ENCODE results near the gene NEDD1. TPM values are rescaled to one million over a fixed set of nuclear protein-coding genes. Genes with fewer than 3 reads are reported as not detected.

Gene NEDD1
- total RNA-seq, 1 experiment from 2014 or later, result 36.3 TPM

GRCh38 chr12:96876966-96877365, 30.1 kb upstream of the NEDD1 start:
- intact Hi-C loops (cut with micrococcal nuclease; ENCODE audit: unreplicated experiment), result no loop called here
- Histone ChIP-seq H3K36me3 (ENCODE audit: low read depth) (no peaks in the 10 kb centered on the region), H3K27ac (no peak overlapping the region), H3K9me3 (ENCODE audit: insufficient read depth, low read depth) (no peaks in the 10 kb centered on the region; the same call in 1 of the 2 replicates), H3K27me3 (ENCODE audit: insufficient read depth, low read depth) (peaks cover 6% of the 10 kb centered on the region), H3F3A (ENCODE audit: insufficient read depth, low read depth) (no peaks in the 10 kb centered on the region), H3K4me3 (no peak overlapping the region), H2AFZ (no peak overlapping the region), H4K20me1 (ENCODE audit: insufficient read depth) (no peaks in the 10 kb centered on the region), H3K4me1 (replicated peaks; ENCODE audit: insufficient read depth) (no peaks in the 10 kb centered on the region), H3K9me2 (ENCODE audit: insufficient read depth) (no peaks in the 10 kb centered on the region), H3K4me2 (no peak overlapping the region), H3K79me2 (ENCODE audit: low read depth) (no peaks in the 10 kb centered on the region)
- POLR2A ChIA-PET (ENCODE audit: unreplicated experiment), result no interaction called here
- CTCF ChIA-PET, result no interaction called here
- DNase-seq, result no peak
- BruUV-seq (replicated peaks), result no TSS peak
- no peak for TF ChIP-seq EZH2 (IDR thresholded peaks at IDR 0.05; ENCODE audit: low read depth)
- TF ChIP-seq CTCF (conservative IDR thresholded peaks at IDR 0.05), result no peak

GRCh38 chr12:96878704-96879103, 28.4 kb upstream of the NEDD1 start:
- Histone ChIP-seq H3K9me2 (ENCODE audit: insufficient read depth) (no peaks in the 10 kb centered on the region; the same call in 1 of the 2 replicates), H3K36me3 (ENCODE audit: low read depth) (no peaks in the 10 kb centered on the region), H3K9me3 (ENCODE audit: insufficient read depth, low read depth) (no peaks in the 10 kb centered on the region), H2AFZ (no peak overlapping the region), H3K27ac (no peak overlapping the region), H3K4me3 (no peak overlapping the region), H4K20me1 (ENCODE audit: insufficient read depth) (no peaks in the 10 kb centered on the region), H3K27me3 (ENCODE audit: insufficient read depth, low read depth) (peaks cover 6% of the 10 kb centered on the region), H3K79me2 (ENCODE audit: low read depth) (no peaks in the 10 kb centered on the region), H3K4me2 (no peak overlapping the region), H3K4me1 (replicated peaks; ENCODE audit: insufficient read depth) (no peaks in the 10 kb centered on the region), H3F3A (ENCODE audit: insufficient read depth, low read depth) (no peaks in the 10 kb centered on the region)
- POLR2A ChIA-PET (ENCODE audit: unreplicated experiment), result interaction anchor here (0.6 to 0.7 kb wide), 2 partner anchors 16 to 56 kb away, joined by 3 to 4 read pairs; no protein-coding TSS in a partner anchor
- intact Hi-C loops (cut with micrococcal nuclease; ENCODE audit: unreplicated experiment), result no loop called here
- CTCF ChIA-PET, result no interaction called here
- DNase-seq, result no peak
- BruUV-seq (replicated peaks), result no TSS peak
- TF ChIP-seq CTCF (conservative IDR thresholded peaks at IDR 0.05) (no peak), EZH2 (IDR thresholded peaks at IDR 0.05; ENCODE audit: low read depth) (no peak)

- Histone ChIP-seq H3K9me2 (ENCODE audit: insufficient read depth) (no peaks in the 10 kb centered on the region; the same call in 1 of the 2 replicates), H3K79me2 (ENCODE audit: low read depth) (no peaks in the 10 kb centered on the region), H3K9me3 (ENCODE audit: insufficient read depth, low read depth) (no peaks in the 10 kb centered on the region), H3F3A (ENCODE audit: insufficient read depth, low read depth) (no peaks in the 10 kb centered on the region), H3K36me3 (ENCODE audit: low read depth) (no peaks in the 10 kb centered on the region), H3K4me2 (no peak overlapping the region), H4K20me1 (ENCODE audit: insufficient read depth) (no peaks in the 10 kb centered on the region), H3K27ac (no peak overlapping the region), H3K4me1 (replicated peaks; ENCODE audit: insufficient read depth) (no peaks in the 10 kb centered on the region), H3K27me3 (ENCODE audit: insufficient read depth, low read depth) (peaks cover 6% of the 10 kb centered on the region), H2AFZ (no peak overlapping the region), H3K4me3 (no peak overlapping the region)
- ChIA-PET POLR2A (ENCODE audit: unreplicated experiment) (no interaction called here), CTCF (no interaction called here)
- TF ChIP-seq CTCF (conservative IDR thresholded peaks at IDR 0.05), result no peak
- TF ChIP-seq EZH2 (IDR thresholded peaks at IDR 0.05; ENCODE audit: low read depth), result no peak
- no TSS peak for BruUV-seq (replicated peaks)
- no peak for DNase-seq
- intact Hi-C loops (cut with micrococcal nuclease; ENCODE audit: unreplicated experiment), result no loop called here
Measured at GRCh38 chr12:96879301-96879700, 27.8 kb upstream of the NEDD1 start.
